ENCODE data around the gene PCSK1N. TPM values are rescaled to one million over a fixed set of nuclear protein-coding genes. Genes with fewer than 3 reads are reported as not detected.

The PCSK1N gene
- total and polyA plus RNA-seq, 9 of the 15 experiments (the other 6 are each of a cell fraction or from before 2014, with no cell fraction given), result 0.07 to 0.55 (median 0.54) TPM; not detected in 6

DNA sequence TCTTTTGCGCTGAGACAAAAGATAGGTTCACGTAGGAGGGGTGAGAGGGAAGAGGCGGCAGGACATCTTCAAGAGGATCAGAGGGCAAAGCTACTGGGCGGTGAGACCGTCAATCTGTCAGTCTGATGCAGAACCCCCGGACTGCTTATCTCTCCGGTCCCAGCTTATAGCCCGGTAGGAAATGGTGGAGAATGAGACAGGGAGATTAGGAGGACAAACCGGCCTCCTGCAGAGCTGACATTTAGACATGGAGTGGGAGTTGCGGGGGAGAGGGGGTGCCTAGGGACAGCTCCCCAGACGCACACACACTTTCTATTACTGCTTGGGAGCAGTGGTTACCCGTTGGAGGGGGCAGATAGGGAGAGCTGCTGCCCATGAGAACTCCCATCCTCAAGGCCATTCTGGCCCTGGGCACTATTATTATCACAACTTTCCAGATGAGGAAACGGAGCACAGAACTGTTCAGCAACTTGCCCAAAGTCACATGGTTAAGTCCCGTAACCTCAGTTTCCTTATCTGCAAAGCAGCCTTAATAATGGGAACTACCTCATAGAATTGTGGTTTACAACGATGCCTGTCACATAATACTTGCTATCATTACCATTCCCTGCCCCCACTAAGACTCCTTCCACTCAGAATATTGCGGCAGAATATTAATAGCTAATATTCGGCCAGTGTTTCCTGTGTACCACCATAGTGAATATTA, 34.7 kb downstream of the PCSK1N start (continued):
- TF ChIP-seq, protein P1, sequence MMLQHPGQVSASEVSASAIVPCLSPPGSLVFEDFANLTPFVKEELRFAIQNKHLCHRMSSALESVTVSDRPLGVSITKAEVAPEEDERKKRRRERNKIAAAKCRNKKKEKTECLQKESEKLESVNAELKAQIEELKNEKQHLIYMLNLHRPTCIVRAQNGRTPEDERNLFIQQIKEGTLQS (IDR thresholded peaks at IDR 0.05), result no peak
- TF ChIP-seq, protein P1 (CRISPR knock-in tag; conservative IDR thresholded peaks at IDR 0.05), result 0 out of 2 replicates have a peak, but pooled peaks have one; percentile 25
- peak in 1 of 2 experiments; percentile 91; a peak in 2 of 4 replicates for TF ChIP-seq HDAC1 (IDR thresholded peaks at IDR 0.05)
- no peak for TF ChIP-seq HDAC6 (IDR thresholded peaks at IDR 0.05; ENCODE audit: low read depth, low read length)
- TF ChIP-seq GABPB1 (CRISPR knock-in tag; IDR thresholded peaks at IDR 0.05), result no peak
- TF ChIP-seq ZNF589 (CRISPR knock-in tag; IDR thresholded peaks at IDR 0.05; ENCODE audit: low read depth), result peak; percentile 96; the same call in 1 of the 2 replicates
- peak; percentile 12 for TF ChIP-seq RBM25 (IDR thresholded peaks at IDR 0.05; ENCODE audit: low read depth, low read length, severe bottlenecking)
- TF ChIP-seq SIN3B (IDR thresholded peaks at IDR 0.05; ENCODE audit: low read depth), result no peak
- TF ChIP-seq, protein P2, sequence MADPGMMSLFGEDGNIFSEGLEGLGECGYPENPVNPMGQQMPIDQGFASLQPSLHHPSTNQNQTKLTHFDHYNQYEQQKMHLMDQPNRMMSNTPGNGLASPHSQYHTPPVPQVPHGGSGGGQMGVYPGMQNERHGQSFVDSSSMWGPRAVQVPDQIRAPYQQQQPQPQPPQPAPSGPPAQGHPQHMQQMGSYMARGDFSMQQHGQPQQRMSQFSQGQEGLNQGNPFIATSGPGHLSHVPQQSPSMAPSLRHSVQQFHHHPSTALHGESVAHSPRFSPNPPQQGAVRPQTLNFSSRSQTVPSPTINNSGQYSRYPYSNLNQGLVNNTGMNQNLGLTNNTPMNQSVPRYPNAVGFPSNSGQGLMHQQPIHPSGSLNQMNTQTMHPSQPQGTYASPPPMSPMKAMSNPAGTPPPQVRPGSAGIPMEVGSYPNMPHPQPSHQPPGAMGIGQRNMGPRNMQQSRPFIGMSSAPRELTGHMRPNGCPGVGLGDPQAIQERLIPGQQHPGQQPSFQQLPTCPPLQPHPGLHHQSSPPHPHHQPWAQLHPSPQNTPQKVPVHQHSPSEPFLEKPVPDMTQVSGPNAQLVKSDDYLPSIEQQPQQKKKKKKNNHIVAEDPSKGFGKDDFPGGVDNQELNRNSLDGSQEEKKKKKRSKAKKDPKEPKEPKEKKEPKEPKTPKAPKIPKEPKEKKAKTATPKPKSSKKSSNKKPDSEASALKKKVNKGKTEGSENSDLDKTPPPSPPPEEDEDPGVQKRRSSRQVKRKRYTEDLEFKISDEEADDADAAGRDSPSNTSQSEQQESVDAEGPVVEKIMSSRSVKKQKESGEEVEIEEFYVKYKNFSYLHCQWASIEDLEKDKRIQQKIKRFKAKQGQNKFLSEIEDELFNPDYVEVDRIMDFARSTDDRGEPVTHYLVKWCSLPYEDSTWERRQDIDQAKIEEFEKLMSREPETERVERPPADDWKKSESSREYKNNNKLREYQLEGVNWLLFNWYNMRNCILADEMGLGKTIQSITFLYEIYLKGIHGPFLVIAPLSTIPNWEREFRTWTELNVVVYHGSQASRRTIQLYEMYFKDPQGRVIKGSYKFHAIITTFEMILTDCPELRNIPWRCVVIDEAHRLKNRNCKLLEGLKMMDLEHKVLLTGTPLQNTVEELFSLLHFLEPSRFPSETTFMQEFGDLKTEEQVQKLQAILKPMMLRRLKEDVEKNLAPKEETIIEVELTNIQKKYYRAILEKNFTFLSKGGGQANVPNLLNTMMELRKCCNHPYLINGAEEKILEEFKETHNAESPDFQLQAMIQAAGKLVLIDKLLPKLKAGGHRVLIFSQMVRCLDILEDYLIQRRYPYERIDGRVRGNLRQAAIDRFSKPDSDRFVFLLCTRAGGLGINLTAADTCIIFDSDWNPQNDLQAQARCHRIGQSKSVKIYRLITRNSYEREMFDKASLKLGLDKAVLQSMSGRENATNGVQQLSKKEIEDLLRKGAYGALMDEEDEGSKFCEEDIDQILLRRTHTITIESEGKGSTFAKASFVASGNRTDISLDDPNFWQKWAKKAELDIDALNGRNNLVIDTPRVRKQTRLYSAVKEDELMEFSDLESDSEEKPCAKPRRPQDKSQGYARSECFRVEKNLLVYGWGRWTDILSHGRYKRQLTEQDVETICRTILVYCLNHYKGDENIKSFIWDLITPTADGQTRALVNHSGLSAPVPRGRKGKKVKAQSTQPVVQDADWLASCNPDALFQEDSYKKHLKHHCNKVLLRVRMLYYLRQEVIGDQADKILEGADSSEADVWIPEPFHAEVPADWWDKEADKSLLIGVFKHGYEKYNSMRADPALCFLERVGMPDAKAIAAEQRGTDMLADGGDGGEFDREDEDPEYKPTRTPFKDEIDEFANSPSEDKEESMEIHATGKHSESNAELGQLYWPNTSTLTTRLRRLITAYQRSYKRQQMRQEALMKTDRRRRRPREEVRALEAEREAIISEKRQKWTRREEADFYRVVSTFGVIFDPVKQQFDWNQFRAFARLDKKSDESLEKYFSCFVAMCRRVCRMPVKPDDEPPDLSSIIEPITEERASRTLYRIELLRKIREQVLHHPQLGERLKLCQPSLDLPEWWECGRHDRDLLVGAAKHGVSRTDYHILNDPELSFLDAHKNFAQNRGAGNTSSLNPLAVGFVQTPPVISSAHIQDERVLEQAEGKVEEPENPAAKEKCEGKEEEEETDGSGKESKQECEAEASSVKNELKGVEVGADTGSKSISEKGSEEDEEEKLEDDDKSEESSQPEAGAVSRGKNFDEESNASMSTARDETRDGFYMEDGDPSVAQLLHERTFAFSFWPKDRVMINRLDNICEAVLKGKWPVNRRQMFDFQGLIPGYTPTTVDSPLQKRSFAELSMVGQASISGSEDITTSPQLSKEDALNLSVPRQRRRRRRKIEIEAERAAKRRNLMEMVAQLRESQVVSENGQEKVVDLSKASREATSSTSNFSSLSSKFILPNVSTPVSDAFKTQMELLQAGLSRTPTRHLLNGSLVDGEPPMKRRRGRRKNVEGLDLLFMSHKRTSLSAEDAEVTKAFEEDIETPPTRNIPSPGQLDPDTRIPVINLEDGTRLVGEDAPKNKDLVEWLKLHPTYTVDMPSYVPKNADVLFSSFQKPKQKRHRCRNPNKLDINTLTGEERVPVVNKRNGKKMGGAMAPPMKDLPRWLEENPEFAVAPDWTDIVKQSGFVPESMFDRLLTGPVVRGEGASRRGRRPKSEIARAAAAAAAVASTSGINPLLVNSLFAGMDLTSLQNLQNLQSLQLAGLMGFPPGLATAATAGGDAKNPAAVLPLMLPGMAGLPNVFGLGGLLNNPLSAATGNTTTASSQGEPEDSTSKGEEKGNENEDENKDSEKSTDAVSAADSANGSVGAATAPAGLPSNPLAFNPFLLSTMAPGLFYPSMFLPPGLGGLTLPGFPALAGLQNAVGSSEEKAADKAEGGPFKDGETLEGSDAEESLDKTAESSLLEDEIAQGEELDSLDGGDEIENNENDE (IDR thresholded peaks at IDR 0.05; ENCODE audit: low read depth, low read length), result no peak
- no peak for TF ChIP-seq FOXJ2 (tag; IDR thresholded peaks at IDR 0.05)
- no peak for TF ChIP-seq TAF9B (IDR thresholded peaks at IDR 0.05; ENCODE audit: partially characterized antibody)
- no peak for TF ChIP-seq PHB (CRISPR knock-in tag; IDR thresholded peaks at IDR 0.05)
- peak; percentile 99 for TF ChIP-seq MEIS2 (IDR thresholded peaks at IDR 0.05; ENCODE audit: partially characterized antibody)
- TF ChIP-seq MCM3 (IDR thresholded peaks at IDR 0.05), result no peak
- TF ChIP-seq ZC3H11A (IDR thresholded peaks at IDR 0.05; ENCODE audit: low read depth, low read length), result no peak

Measured in K562 (cell line).